GM21360 (cell line): Measurements from ENCODE around the gene NDUFAF8.

Source experiments
- ATAC-seq: cut with Tn5 transposase; IDR thresholded peaks from one replicate; pipeline ENCODE4 v1.9.1; 2021; ENCODE audit warnings: mild to moderate bottlenecking, moderate library complexity; ENCODE audit not compliant: unreplicated experiment

The NDUFAF8 gene

GRCh38 chr17:81250286-81251093, 11.4 kb downstream of the NDUFAF8 start:
- ATAC-seq: no peak

DNA sequence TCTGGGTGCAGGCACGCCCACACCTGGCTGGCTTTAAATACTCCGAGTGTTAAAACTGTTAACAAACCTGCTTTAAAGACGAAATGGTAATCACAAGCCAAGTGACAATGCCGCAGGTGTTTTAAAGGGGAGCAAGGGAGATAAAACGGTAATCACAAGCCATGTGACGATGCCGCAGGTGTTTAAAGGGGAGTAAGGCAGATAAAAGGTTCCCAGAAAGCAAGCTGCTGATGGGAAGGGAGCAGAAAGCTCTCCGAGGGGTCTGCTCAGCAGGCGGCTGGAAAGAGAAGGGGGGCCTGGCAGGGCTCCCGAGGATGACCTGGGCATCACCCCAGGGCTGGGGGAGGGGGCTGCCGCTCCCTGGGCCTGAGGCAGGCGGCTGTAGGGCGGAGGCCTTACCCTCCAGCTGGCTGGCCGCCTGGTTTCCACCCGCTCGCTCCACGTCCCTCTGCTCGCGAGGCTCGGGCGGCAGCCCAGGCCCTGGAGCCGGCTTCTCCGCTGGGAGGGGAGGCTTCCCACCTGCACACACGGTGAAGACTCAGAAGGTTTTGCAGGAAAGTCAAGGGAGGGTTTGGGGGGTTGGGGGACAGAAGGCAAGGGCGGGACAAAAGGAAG, 12.1 kb downstream of the NDUFAF8 start:
- no peak for ATAC-seq

GRCh38 chr17:81251709-81252301, 12.7 kb downstream of the NDUFAF8 start:
- ATAC-seq: no peak

- no peak for ATAC-seq
Observed at GRCh38 chr17:81252326-81252986, 13.3 kb downstream of the NDUFAF8 start.

- no peak for ATAC-seq
Observed at GRCh38 chr17:81252987-81253329, 13.8 kb downstream of the NDUFAF8 start.

DNA sequence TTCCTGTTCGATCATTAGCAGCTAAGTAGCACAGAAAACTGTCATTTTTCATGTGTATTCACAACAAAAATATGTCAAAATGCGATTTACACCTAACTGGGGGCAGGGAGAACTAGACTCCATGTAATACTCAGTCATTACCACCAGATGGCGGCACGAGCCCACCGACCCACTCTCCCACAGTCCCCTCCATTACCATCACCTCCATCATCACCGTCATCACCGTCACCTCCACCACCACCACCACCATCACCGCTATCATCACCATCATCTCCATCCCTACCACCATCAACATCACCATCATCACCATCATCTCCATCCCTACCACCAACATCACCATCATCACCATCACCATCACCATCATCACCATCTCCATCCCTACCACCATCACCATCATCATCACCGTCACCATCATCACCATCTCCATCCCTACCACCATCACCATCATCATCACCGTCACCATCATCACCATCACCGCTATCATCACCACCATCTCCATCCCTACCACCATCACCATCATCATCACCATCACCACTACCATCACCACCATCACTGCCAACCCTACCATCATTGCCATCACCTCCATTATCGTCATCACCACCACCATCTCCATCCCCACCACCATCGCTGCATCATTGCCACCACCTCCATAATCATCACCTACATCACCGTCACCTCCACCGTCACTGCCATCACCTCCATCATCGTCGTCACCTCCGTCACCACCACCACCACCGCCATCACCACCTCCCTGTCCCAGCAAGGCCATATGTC, 14.4 kb downstream of the NDUFAF8 start:
- no peak for ATAC-seq

GRCh38 chr17:81254955-81255717, 16.0 kb downstream of the NDUFAF8 start:
- ATAC-seq: no peak

DNA sequence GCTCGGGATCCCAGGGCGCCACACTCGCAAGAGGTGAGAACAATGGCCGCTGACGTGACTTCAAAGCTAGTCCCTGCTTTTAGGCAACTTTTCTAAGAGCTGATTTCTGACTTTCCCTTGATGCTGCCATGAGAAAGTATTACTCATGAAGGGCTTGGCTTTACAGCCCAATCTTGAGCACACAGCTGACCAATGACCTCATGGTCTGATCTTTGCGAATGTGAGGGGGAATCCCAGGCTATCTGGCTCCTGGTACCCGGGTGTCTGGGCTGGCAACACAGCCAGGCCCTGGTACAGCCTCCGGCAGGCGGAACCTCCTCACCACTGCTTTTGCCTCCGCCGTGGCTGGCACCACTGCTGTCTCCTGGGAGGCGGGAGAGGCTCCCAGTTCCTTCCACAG, 17.5 kb downstream of the NDUFAF8 start:
- no peak for ATAC-seq

DNA sequence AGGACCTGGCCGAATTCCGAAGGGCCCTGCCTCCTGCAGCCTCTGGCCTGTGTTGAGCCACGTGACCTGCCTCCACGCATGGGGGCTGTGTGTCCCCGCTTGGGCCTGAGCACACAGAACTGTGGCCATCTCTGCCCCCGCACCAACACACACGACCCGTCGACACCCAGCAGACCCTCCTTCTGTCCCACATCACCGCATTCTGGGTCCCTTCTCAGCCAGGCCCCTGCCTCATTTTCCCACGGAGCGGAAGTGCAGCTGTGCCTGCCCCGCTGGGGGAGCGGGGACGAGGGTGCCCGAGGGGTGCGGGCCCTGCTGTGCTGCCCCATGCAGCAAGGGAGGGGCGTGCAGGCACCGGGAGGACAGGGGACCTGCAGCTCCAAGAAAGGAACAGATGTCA, 18.4 kb downstream of the NDUFAF8 start:
- ATAC-seq: no peak

DNA sequence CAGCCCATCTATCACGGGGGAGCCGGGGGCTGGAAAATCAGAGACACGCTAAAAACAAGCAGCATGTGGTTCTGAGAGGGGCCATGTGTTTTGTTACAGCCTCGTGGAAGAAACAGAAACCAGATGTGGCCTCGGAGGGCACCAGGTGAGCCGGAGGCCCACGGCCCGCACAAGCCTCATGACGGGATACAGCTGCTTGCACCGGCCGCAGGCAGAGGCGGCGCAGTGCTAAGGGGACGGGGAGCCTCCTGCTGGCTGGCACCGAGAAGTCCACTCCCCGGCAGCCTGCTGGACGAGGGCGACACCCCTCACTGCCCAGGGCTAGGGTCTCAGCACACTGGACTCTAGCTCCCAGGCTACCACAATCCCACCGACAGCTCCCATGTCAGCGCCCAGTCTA, 19.2 kb downstream of the NDUFAF8 start:
- no peak for ATAC-seq

GRCh38 chr17:81259058-81259605, 20.0 kb downstream of the NDUFAF8 start:
- no peak for ATAC-seq

GRCh38 chr17:81260171-81260570, 21.1 kb downstream of the NDUFAF8 start:
- ATAC-seq: no peak

GRCh38 chr17:81260641-81261040, 21.5 kb downstream of the NDUFAF8 start:
- ATAC-seq: no peak

- ATAC-seq: no peak
Observed at GRCh38 chr17:81261096-81261495, 22.0 kb downstream of the NDUFAF8 start.

GRCh38 chr17:81261582-81262336, 22.6 kb downstream of the NDUFAF8 start:
- ATAC-seq: no peak

DNA sequence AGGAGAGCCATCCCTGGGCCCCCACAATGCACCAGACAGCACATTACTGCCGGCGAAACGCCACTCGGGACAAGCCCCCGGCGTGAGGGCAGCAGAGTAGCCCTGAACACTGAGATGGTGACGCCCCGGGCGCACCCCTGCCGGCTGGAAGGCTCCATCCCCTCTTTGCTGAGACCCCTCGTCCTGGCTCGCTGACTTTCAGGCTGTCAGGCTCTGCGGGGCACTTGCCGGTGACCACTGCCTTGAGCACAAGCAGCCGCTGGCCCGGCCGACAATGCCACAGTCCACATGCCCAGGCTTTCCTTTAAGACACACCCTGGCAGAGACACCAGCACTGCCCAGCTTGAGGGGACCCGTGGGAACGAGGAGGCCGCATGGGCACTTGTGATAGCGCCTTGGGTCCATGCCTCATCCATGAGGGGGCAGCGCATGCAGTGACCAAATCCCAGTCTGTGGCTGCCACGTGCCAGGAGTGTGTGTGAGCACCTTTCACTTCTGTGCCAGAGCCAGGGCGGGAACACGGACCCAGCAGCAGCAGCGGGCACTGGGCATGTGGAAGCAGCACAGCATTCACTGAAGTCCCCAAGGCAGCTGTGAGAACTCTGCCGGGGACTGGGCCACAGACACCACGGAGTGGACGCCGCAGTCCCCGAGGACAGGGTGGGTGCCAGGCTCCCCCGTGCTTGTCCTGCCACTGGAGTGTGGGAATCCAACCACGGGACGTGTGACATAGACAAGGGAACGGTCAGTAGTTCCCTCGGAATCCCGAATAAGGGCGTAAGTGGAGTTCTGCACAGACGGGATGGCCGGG, 24.5 kb downstream of the NDUFAF8 start:
- no peak for ATAC-seq

DNA sequence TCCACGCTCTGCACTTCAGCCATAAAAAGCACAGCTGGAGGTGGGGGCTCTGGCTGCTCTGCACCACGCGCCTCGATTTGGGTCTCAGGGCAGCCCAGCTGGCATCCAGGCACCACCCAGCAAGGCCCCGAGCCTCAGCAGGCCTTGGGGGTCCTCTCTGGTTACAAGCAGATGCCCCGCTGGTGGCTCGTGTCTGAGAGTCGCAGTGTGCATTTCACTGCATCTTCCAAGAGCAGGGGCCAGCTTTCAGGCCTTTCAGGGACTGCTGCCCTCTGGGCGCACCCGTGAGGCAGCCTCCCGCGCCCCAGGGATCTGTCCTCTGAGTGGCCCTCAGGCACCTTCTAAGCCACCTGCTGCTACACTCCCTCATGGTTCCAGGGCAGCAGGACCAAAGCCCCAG, 25.5 kb downstream of the NDUFAF8 start:
- no peak for ATAC-seq

GRCh38 chr17:81265576-81265975, 26.5 kb downstream of the NDUFAF8 start:
- no peak for ATAC-seq
